ENCODE results near the gene CSF1R.

Gene CSF1R

GRCh38 chr5:150085950-150086715, at the start of gene CSF1R:
CSF1R (minus strand) TSS chr5:150086554; CDS start chr5:150086427, 127 bp downstream.
- no peak for DNase-seq

DNA sequence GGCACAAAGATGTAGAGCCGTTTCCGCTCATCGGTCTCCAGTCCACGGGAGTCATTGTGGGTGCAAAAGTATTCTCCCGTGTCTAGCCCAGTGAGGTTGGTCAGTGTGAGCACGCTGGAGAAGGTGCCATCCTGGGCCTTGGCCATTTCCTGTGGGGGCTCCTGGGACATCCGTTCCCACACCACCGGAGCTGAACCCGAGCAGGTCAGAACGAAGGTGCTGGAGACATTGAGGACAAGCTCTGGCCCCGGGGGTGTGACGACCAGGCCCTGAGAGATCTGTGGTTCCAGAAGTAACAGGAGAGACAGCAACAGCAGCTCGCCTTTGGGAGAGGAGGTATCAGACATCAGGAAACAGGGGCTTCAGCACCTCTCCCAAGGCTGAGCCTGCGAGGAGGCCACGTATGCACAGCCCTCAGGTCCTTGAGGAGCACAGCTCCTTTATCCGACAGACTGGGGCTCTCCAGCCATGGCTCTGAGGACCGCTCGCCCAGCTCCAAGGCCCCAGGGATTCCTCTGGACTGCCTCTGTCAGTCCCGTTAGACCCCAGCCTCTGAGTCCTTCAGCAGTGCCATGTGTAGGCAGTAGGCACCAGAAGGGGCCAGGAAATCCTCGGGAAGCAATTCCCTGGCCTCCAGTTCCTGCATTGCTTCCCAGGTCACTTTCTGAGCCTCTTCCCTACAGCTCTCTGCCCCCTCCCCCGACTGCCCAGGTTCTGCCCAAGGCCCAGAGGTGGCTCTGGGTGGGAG, 49.4 kb upstream of the CSF1R start:
- no peak for DNase-seq

DNA sequence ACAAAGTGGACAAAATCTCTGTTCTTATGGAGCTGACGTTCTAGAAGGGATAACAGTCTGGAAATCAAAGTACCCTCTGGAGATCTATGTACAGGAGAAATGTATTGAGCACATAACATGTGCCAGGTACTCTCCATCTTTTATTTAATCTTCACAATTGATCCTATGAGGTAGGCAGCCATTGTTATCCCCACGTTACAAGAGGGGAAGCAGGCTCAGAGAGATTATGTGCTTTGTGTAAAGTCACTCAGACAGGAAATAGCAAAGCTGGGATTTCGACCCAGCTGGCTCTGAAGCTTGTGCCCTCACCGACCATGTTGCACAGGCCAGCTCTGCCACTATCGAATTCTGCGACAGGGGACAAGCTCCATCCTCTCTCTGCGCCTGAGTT, 47.8 kb upstream of the CSF1R start:
- DNase-seq, result no peak

- DNase-seq, result no peak
Measured at GRCh38 chr5:150133581-150134197, 47.3 kb upstream of the CSF1R start.

DNA sequence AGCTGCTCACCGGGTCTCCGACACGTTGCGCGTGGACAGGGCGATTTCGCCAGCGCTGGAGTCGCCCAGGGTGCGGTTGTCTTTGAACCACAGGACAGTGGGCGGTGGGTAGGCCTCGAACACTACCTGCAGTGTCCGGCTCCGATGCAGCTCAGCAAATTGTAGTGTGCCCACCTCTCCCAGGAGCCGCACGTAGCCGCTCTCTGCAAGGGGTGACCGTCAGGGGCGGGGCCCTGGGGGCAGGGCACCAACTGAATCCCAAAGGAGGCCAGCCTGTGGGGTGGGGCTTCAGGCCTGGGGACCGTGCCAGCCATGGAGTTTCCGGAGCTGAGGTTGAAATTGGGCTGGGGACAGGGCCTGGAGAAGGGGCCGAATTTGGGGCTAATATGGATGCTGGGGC, 46.4 kb upstream of the CSF1R start:
- no peak for DNase-seq

DNA sequence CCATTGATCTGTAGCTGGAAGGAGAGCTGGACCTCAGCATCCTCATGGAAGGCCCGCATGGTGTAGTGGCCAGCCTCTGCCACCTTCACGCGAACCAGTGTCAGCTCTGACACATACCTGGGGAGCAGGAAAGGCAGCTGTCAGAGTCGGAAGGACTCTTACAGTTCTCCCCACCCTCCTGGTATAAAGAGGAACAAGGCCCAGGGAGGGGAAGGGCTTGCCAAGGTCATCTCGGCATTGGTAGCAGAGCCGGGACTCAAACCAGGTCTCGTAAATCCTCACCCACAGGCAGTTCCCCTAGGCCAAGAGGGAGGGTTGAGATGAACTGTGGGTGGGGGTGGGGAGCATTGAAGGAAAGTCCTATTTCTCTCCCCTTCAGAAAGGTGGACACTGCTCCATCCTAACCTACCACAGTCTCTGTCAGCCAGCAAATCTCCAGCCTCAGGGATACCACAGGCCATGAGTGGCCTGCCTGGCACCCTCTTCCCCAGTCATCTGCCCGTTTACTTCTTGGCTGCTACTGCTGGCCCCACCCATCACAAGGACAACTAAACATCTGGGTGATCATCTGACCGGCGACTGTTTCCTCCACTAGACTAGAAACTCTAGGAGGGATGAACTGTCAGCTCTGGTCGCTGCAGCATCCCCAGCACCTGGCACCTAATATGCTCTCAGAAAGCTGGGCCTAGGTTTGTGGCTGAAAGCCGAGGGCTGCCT, 45.8 kb upstream of the CSF1R start:
- no peak for DNase-seq

GRCh38 chr5:150131461-150131860, 45.1 kb upstream of the CSF1R start:
- no peak for DNase-seq

- no peak for DNase-seq
Measured at GRCh38 chr5:150130493-150130922, 44.2 kb upstream of the CSF1R start.

DNA sequence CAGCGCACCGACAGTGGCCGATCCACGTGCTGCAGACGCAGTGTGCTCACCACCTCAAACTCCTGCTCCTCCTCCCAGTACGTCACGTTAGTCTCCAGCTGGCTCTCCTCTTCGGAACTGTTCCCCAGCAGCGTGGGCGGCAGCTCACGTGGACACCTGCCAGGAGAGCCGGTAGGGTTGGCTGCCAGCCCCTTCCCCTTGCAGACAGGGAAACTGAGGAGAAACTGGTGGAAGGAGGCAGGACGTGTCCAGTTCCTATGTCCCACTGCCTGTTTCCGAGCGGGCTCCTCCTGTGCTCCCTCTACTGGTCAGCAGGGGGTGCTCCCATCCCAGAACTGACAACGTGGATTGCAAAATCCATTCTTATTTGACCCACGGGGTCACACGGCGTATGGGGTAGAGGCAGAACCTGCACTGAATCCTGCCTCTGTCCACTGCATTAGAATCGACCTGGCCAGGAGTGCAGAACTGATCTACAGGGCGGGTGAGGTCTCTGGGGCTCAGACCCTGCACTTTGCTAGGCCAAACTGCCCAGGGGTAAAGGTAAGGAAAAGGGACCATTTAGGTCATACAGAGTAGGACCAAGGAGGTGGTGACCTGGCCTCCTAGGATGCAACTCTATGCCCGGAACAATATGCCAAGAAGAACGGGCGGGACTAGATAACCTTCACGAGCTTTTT, 43.6 kb upstream of the CSF1R start:
- DNase-seq, result peak; percentile 20

- DNase-seq, result no peak
Measured at GRCh38 chr5:150129454-150129812, 43.1 kb upstream of the CSF1R start.

- DNase-seq, result no peak
Measured at GRCh38 chr5:150126921-150127265, 40.5 kb upstream of the CSF1R start.

GRCh38 chr5:150126199-150126920, 40.0 kb upstream of the CSF1R start:
- no peak for DNase-seq

DNA sequence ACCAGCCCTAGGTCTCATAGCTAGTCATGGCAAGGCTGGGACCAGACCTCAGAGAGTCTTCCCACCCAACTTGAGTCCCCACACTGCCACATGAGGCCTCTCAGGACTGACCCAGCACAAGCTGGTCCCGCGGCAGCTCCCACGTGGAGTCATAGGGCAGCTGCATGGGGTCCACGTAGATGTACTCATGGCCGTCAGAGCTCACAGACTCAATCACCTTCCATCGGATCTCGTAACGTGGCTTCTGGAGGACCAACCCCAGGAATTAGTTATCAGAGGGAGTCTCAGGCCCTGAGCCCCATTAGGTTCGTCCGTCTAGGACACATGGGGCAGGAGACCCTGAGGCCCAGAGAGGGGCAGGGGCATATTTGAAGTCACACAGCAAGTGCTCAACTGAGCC, 39.0 kb upstream of the CSF1R start:
- no peak for DNase-seq

DNA sequence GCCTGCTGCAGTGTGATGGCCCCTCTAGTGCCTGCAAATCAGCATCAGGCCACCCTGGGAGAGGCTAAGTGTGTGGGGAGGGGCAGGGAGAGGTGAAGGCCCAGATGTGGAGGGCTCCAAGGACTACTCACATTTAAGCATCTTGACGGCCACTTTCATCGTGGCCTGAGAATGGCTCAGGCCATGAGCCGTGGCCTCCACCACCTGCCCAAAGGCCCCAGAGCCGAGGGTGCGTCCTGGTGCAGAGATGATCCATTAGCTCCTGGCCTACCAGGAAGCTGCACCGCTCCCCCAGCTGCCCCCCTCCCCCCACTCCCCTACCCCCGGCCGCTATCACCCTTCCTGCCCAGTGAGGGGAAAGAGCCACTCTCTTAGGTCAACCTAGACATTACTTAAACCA, 38.2 kb upstream of the CSF1R start:
- DNase-seq, result no peak

GRCh38 chr5:150124111-150124557, 37.8 kb upstream of the CSF1R start:
- DNase-seq, result no peak

- no peak for DNase-seq
Measured at GRCh38 chr5:150123542-150123941, 37.2 kb upstream of the CSF1R start.

GRCh38 chr5:150122536-150123481, 36.5 kb upstream of the CSF1R start:
- DNase-seq, result no peak

GRCh38 chr5:150122158-150122510, 35.8 kb upstream of the CSF1R start:
- no peak for DNase-seq

- no peak for DNase-seq
Measured at GRCh38 chr5:150121448-150122157, 35.2 kb upstream of the CSF1R start.

Measured in NCI-H774 (cell line).